RCC 7860 (cell line): ENCODE data around the gene OR10A4.
"Not testable (repeated sequence)": the region's sequence is repeated elsewhere in the genome, so short reads cannot be mapped to it uniquely, and the experiment has no call there.

Experiments
- DNase-seq: peaks from one replicate; pipeline ENCODE4 v3.0.0-alpha.2; 2015; ENCODE audit warnings: low spot score
- FAIRE-seq: peaks from 2 replicates; lab custom pipeline; 2012; peaks lifted over from hg19 to GRCh38; lab: Jason Lieb, UNC

Gene OR10A4

GRCh38 chr11:6894097-6894496, 17.7 kb downstream of the OR10A4 start:
- FAIRE-seq = no peak
- no peak for DNase-seq

- FAIRE-seq = no peak
- DNase-seq = no peak
Measured at GRCh38 chr11:6895010-6895409, 18.6 kb downstream of the OR10A4 start.

DNA sequence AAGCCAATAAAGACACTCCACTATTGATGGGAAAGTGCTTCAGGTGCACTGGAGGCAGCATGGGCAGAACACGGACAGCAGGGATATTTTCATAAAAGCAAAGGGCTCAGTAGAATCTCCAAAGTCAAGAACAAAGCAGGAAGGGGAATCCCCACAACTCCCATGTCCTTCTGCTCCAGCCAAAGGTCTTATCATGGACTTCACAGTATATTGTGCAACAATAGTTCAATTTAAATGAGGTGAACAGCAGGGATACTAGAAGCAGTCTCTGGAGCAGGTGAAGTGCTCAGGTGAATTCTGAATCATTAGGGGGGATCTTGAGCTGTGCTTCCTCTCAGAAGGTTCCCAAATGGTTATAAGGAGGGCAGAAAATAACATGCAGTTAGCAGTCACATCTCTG, 22.5 kb downstream of the OR10A4 start:
- FAIRE-seq (no peak), DNase-seq (no peak)

- DNase-seq (no peak), FAIRE-seq (no peak)
Measured at GRCh38 chr11:6900327-6900999, 24.0 kb downstream of the OR10A4 start.

DNA sequence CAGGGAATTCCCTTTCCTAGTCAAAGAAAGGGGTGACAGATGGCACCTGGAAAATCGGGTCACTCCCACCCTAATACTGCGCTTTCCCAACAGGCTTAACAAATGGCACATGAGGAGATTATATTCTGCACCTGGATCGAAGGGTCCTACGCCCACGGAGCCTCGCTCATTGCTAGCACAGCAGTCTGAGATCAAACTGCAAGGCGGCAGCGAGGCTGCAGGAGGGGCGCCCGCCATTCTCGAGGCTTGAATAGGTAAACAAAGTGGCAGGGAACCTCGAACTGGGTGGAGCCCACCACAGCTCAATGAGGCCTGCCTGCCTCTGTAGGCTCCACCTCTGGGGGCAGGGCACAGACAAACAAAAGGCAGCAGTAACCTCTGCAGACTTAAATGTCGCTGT, 28.4 kb downstream of the OR10A4 start:
- not testable (repeated sequence) for FAIRE-seq, DNase-seq

- no peak for FAIRE-seq
- no peak for DNase-seq
Measured at GRCh38 chr11:6911378-6911777, 35.0 kb downstream of the OR10A4 start.

GRCh38 chr11:6911948-6912347, 35.5 kb downstream of the OR10A4 start:
- FAIRE-seq = no peak
- DNase-seq = no peak

- DNase-seq (no peak), FAIRE-seq (no peak)
Measured at GRCh38 chr11:6919698-6920097, 43.3 kb downstream of the OR10A4 start.

- FAIRE-seq (no peak), DNase-seq (no peak)
Measured at GRCh38 chr11:6920702-6921101, 44.3 kb downstream of the OR10A4 start, which contains the start of gene OR2D3. Gene OR2D3, plus strand, starts transcription at chr11:6921002. Its CDS starts 0 bp downstream, at chr11:6921002.

- DNase-seq (no peak), FAIRE-seq (no peak)
Measured at GRCh38 chr11:6925007-6925577, 48.7 kb downstream of the OR10A4 start.

- FAIRE-seq (peak; percentile 47), DNase-seq (peak; percentile 44)
Measured at GRCh38 chr11:6925636-6926207, 49.3 kb downstream of the OR10A4 start.

DNA sequence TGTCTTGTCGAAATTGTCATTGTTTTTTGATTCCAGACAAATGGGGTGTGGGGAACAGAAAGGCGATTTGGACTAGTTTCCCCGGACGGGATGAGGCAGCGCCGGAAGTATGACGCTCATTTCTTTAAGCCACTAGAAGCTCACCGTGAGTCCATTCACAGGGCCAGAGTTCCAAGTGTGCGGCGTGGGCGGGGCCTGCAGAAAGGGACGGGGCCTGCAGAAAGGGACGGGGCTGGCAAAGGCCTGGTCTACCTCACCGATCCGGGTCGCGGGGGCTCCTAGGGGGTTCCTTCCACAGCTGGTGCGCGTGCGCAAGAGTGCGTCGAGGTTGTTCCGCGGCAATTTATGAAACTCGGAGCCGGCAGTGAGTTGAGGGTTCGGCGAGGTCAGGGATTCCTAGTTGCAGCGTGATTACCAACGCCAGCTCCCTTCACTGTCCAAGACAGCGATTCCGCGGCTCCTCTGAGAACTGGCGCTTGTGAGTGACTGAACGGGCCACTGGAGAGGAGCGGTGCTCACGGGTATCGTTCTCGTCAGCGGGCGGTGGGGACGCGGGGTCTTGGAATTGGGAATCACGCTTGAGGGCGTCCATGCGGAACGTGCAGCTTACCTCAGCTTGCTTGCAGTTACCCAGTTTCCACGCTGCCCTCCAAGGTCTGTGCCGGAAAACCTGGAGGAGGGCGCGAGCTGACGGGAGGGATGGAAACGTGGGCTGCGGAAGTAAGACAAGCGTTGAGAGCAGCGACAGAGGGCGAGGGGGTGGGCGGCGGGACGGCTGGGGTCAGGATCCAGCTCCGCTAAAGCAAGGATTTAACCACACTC, 50.0 kb downstream of the OR10A4 start, which contains the start of gene ZNF215:
TSS of gene ZNF215 (plus strand) at position 219 of the 822 bp plus-strand sequence. CDS start 5,847 bp downstream, outside the sequence.
- DNase-seq = peak; percentile 82
- peak; percentile 60 for FAIRE-seq

DNA sequence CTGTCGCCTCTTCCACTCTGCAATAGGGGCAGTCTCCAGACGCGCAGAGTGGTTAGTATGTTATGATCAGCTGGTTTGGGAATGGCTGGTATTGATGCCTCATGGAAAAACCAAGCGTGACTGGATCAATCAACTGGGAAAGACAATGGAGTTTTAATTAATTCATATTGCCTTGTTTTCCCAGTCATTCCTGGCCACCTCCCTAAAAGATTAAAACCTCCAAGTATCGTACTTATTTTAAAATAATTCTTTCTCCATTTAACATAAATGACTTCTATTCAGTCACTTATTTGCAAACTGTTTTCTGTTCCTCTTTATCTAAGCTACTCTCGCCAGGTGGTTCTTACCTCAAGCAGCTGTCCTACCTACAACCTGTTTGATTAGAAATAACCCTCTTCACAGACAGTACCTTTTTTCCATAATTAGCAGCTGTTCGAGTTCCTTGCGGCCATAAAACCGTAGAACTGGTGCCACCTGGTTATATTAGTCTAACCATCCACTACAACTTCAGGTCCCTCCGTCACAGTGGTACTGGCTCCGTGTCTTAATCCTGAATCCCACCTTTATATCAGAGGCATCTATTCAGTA, 50.7 kb downstream of the OR10A4 start:
- DNase-seq = no peak

More for the DNA sequence above, 50.7 kb downstream of the OR10A4 start:
- FAIRE-seq = no peak
